KG1 (cell line): ENCODE measurements around the gene DGCR8.

Source experiments
- DNase-seq: peaks from one replicate; lab custom pipeline; 2025; lab: John Stamatoyannopoulos, UW

Gene DGCR8

DNA sequence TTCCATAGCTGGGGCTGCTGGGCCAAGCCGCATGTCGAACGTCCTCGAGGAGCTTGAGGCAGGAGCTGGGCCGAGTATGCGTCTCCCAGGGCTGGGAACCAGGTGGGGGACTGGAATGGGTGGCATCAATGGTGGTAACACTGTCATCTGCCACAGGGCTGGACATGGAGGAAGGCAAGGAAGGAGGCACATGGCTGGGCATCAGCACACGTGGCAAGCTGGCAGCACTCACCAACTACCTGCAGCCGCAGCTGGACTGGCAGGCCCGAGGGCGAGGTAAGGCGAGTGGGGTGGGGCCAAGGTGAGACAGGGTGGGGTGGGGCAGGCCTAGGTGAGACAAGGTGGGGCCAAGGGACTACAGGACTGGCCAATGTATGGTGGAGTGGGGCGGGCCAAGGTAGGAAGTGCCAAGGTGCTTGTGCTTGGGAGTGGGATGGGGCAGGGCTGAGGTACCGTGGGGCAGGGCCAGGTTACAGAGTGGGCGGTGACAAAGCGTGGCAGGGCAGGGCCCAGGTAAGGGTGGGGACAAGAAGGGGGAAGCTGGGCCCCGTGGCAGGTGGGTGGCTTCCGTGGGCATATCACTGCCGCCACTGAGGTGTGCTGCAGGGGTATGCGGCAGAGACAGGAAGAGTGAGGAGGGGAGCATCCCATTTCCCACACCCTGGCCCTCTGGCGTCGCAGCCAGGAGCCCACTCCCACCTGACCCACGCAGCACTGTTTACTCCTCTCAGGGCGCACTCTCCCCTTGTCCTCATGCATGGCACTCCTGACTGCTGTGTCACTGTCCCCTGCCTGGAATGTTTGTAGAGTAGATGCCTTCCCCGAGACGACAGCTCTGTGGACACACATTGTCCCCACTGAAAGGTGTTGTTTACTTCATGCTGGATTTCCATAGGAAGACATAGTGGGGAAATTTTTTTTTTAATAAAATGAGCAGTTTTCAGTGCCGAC lies 27.5 kb upstream of the DGCR8 start:
- no peak for DNase-seq

GRCh38 chr22:20053407-20054033 lies 26.5 kb upstream of the DGCR8 start:
- no peak for DNase-seq

- no peak for DNase-seq
Observed at GRCh38 chr22:20054034-20054427, 26.0 kb upstream of the DGCR8 start.

DNA sequence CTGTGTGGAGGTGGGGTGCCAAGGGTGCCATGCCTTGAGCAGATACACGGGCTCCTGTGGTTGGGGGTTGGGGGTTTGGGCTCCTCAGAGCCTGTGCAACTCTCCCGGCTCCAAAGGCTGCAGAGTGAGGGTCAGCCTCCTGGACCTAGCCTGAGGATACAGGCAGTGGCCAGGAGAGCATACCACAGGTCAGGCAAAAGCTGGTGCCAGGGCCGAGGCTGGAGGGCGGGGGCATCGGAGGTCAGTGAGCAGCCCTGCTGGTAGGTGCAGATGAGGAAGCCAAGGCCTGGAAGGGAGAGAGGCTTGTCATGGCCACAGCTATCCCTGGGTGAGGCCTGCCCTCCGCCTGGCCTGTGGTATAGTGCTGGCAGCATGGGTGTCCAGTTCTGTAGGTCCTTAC lies 25.6 kb upstream of the DGCR8 start:
- no peak for DNase-seq

- no peak for DNase-seq
Observed at GRCh38 chr22:20055144-20055543, 24.9 kb upstream of the DGCR8 start.

DNA sequence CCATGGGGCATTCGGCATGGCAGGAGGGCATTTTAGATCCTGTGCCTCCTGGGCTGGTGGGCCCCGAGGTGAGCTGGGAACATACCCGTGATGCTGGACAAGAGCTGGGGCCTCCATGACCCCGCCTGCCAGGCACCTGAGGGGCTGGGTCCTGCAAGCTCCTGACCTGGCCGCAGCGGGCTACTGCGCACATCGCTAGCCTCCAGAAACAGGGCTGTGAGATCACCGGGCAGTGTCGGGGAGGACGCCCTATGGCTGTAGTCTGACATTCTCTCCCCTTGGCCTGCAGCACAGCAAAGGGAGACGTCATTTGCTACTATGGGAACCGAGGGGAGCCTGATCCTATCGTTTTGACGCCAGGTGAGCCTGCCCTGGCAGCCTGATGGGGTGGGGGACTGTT lies 24.4 kb upstream of the DGCR8 start:
- no peak for DNase-seq

DNA sequence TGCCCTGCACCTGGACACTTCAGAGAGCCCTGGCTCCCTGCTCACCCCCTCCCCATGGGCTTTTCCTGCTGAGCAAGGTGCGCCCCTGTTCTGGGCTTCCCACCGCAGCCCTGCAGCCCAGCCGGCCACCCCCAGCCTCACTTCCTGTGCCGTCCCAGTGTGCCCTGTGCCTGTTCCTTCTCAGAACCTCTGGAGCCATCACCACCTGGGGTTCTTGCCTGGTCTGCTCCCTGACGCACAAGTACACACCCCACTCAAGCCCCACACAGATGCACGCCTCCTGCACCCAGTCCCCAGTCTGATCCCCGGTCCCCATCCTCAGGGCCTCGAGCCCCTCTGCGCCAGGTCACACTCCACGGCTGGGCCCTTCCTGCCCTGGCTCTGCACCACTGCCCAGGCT lies 23.9 kb upstream of the DGCR8 start:
- no peak for DNase-seq

- DNase-seq: no peak
Observed at GRCh38 chr22:20056696-20057386, 23.2 kb upstream of the DGCR8 start.

DNA sequence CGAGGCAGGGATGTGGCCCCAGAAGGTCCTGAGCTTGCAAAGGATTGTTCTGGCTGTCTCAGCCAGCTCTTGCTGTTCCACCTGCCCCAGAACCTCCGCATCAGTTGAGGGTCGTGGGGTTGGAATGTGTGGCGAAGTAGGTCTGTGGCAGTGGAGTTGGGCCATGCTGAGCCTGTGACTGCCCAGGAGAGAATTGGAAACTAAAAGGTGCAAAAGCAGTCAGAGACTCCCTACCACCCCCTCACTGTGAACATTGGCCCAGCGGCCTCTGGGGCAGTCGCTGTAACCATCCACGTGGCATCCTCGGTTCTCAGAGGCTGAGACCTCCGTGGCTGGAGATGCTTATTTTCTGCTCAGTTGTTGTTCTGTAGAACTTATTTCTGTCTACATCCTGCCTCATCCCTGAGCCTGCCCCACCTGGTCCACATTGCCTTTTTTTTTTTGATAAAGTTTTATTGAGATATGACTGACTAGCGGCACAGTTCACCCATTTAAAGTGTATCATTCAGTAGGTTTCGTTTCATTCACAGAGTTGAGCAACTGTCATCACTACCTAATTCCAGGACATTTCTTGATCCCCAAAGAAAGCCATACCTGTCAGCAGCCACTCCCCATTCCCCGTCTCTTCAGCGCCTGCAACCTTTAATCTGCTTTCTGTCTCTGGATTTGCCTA lies 22.3 kb upstream of the DGCR8 start:
- no peak for DNase-seq

DNA sequence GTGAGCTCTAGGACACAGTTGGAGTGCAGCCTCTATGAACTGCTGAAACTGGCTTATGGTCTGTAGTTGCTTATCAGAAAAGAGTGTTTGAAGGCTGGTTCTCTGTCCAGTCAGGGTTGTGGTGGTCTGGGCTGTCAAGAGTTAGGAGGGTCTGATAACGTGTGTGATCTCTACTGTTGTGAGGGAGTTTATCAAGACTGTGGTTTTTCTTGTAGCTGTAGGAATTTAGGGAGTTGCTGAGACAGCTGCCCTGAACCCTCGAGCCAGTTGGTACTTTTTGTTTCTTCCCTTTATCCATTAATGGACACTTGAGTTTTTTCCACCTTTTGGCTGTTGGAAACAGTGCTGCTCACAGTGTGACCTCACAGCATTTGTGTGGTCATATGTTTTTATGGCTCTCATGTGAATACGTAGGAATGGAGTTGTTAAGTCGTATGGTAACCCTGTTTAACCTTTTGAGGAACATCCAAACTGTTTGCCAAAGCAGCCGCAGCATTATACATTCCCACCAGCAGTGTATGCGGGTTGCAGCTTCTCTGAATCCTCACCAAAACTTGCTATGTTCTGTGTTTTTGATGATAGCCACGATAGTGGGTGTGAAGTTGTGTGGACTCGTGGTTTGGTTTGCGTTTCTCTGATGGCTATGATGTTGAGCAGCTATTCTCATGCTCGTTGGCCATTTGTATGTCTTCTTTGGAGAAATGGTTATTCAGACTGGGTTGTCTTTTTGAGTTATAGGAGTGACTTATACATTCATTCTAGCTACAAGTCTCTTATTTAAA lies 20.9 kb upstream of the DGCR8 start:
- no peak for DNase-seq

- no peak for DNase-seq
Observed at GRCh38 chr22:20060700-20061480, 19.2 kb upstream of the DGCR8 start.

DNA sequence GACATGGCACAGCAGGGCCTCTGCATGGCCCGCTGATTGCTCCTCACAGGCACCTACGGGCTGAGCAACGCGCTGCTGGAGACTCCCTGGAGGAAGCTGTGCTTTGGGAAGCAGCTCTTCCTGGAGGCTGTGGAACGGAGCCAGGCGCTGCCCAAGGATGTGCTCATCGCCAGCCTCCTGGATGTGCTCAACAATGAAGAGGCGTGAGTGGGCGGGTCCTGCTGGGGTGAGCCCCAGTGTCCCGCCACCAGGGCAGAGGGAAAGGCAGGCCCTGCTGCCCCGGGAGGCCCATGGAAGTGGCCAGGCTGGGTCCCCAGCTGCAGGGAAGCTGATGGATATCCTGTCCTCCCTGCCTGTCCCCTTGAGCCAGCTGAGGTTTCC lies 18.6 kb upstream of the DGCR8 start:
- no peak for DNase-seq

- no peak for DNase-seq
Observed at GRCh38 chr22:20062043-20062765, 17.8 kb upstream of the DGCR8 start.

DNA sequence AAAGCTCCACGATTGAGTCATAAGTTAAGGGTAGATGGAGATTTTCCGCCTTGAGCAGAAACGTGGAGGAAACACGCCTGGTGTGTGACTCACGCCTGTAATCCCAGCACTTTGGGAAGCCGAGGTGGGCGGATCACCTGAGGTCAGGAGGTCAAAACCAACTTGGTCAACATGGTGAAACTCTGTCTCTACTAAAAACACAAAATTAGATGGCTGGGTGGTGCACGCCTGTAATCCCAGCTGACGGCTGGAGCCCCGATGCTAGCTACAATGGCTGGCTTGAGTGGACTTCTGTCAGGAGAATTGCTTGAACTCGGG lies 17.3 kb upstream of the DGCR8 start:
- DNase-seq: no peak

GRCh38 chr22:20063271-20064139 lies 16.5 kb upstream of the DGCR8 start:
- DNase-seq: no peak

DNA sequence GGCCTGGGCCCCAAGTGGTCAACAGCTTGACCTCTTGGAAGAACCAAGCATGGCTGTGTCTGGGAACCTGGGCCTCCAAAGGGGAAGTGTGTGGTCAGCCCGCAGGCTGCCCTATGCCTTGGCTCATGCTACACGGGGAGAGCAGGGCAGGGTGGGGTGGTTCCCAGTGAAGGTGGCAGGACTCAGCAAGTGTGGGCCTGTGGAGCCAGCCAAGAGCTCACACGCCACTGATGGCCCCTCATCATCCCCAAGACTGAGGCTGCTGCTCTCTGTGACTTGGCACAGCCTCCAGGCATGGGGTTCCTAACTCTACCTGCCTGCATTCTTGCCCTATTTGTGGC lies 15.9 kb upstream of the DGCR8 start:
- no peak for DNase-seq

GRCh38 chr22:20064545-20065262 lies 15.3 kb upstream of the DGCR8 start:
- no peak for DNase-seq

DNA sequence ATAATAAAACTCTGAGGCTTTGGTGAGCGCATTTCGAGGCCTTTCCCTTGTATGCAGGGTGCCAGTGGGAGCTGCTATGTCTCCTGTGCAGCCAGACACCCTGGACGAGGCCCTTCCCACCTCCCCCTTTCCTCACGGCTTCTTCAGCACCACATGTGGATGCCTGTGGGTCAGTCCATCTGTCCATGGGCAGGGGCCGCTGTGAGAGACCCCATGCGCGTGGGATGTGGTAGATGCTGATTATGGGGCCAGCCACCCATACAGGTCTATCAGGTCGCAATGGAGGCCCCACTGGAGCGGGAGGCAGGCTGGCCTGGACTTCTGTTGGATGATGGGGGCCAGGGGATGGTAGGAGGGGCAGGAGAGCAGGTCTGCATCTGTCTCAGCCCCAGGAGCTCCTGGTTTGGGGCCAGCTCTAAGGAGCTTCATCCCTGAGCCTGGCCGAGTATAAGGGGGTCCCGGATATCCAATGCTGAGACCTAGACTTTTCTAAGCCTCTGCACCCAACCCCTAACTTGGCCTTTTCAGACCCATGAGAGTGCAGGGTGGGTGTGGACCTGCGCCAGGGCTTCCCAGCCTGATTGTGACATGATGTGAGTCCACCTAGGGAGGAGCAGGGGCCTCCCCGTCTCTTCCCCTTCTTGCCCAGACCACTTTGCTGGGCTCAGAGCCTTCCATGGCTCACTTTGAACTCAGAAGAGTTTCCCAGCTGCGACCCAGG lies 14.0 kb upstream of the DGCR8 start:
- DNase-seq: no peak
